MG63 (cell line): ENCODE data around the gene GRIN1. TPM values are rescaled to one million over a fixed set of nuclear protein-coding genes. Genes with fewer than 3 reads are reported as not detected.
"Not testable (repeated sequence)": the region's sequence is repeated elsewhere in the genome, so short reads cannot be mapped to it uniquely, and the experiment has no call there.

Source experiments
- DNase-seq: peaks from one replicate; pipeline ENCODE4 v3.0.0-alpha.2; 2020
- H3K27me3 ChIP-seq: fragments of 250-450 bp; sonication (Bioruptor Pico); 2 replicates; pipeline ENCODE4 v1.5.1; 2020; ENCODE audit warnings: mild to moderate bottlenecking, moderate library complexity
- H3K36me3 ChIP-seq: fragments of 250-450 bp; sonication (Bioruptor Pico); 2 replicates; pipeline ENCODE4 v1.5.1; 2020; ENCODE audit warnings: mild to moderate bottlenecking, moderate library complexity
- H3K4me3 ChIP-seq: fragments of 250-450 bp; sonication (Bioruptor Pico); 2 replicates; pipeline ENCODE4 v1.5.1; 2020; ENCODE audit warnings: mild to moderate bottlenecking, moderate library complexity
- H3K9me3 ChIP-seq: fragments of 250-450 bp; sonication (Bioruptor Pico); 2 replicates; pipeline ENCODE4 v1.5.1; 2020; ENCODE audit warnings: mild to moderate bottlenecking, moderate library complexity
- total RNA-seq: library from RNA; depleted of rRNA; stranded (reverse); fragments of >200 nt; shearing (Covaris generic); gene quantifications from 2 replicates; pipeline ENCODE4 v1.2.3, GENCODE V29; 2014; ENCODE audit warnings: low replicate concordance

The GRIN1 gene
- total RNA-seq, 1 experiment from 2014 or later, result not detected

GRCh38 chr9:137109250-137110146 is 29.5 kb upstream of the GRIN1 start:
- Histone ChIP-seq H3K27me3 (no peaks in the 10 kb centered on the region), H3K36me3 (peaks cover 14% of the 10 kb centered on the region), H3K4me3 (no peak overlapping the region), H3K9me3 (no peaks in the 10 kb centered on the region)
- DNase-seq, result no peak

GRCh38 chr9:137110147-137110910 is 28.6 kb upstream of the GRIN1 start:
- H3K36me3 ChIP-seq, result peaks cover 14% of the 10 kb centered on the region
- H3K4me3 ChIP-seq, result no peak overlapping the region
- H3K9me3 ChIP-seq, result no peaks in the 10 kb centered on the region
- H3K27me3 ChIP-seq, result no peaks in the 10 kb centered on the region
- no peak for DNase-seq

GRCh38 chr9:137110911-137111787 is 27.8 kb upstream of the GRIN1 start:
- DNase-seq, result no peak
- Histone ChIP-seq H3K36me3 (peaks cover 14% of the 10 kb centered on the region), H3K27me3 (no peaks in the 10 kb centered on the region), H3K4me3 (no peak overlapping the region), H3K9me3 (no peaks in the 10 kb centered on the region)

GRCh38 chr9:137111788-137112563 is 27.0 kb upstream of the GRIN1 start:
- no peak for DNase-seq
- Histone ChIP-seq H3K27me3 (no peaks in the 10 kb centered on the region), H3K36me3 (peaks cover 14% of the 10 kb centered on the region), H3K4me3 (no peak overlapping the region), H3K9me3 (no peaks in the 10 kb centered on the region)

GRCh38 chr9:137112564-137113384 is 26.2 kb upstream of the GRIN1 start:
- Histone ChIP-seq H3K36me3 (peaks cover 14% of the 10 kb centered on the region), H3K9me3 (no peaks in the 10 kb centered on the region), H3K27me3 (no peaks in the 10 kb centered on the region), H3K4me3 (no peak overlapping the region; the same call in 1 of the 2 replicates)
- DNase-seq, result no peak

- no peaks in the 10 kb centered on the region for H3K27me3 ChIP-seq
- no peak for DNase-seq
- peaks cover 14% of the 10 kb centered on the region for H3K36me3 ChIP-seq
- H3K4me3 ChIP-seq, result peak overlapping the region; percentile 33
- no peaks in the 10 kb centered on the region for H3K9me3 ChIP-seq
Observed at GRCh38 chr9:137113385-137114159, 25.4 kb upstream of the GRIN1 start.

GRCh38 chr9:137114220-137114612 is 24.7 kb upstream of the GRIN1 start:
- Histone ChIP-seq H3K36me3 (0 out of 2 replicates have a peak, but pooled peaks cover 11% of the 10 kb centered on the region), H3K9me3 (no peaks in the 10 kb centered on the region), H3K27me3 (no peaks in the 10 kb centered on the region), H3K4me3 (peak overlapping the region; percentile 57)
- DNase-seq, result no peak

- 0 out of 2 replicates have a peak, but pooled peaks cover 8% of the 10 kb centered on the region for H3K36me3 ChIP-seq
- no peaks in the 10 kb centered on the region for H3K27me3 ChIP-seq
- H3K4me3 ChIP-seq, result peak within 1 kb of the TSS; percentile 57
- no peaks in the 10 kb centered on the region for H3K9me3 ChIP-seq
- DNase-seq, result peak; percentile 70
Observed at GRCh38 chr9:137114613-137115393, 24.2 kb upstream of the GRIN1 start, which contains the start of gene DPP7. Gene DPP7 (minus strand): TSS chr9:137114733. CDS start chr9:137114713, 20 bp downstream.

GRCh38 chr9:137115394-137116026 is 23.4 kb upstream of the GRIN1 start:
- Histone ChIP-seq H3K36me3 (0 out of 2 replicates have a peak, but pooled peaks cover 6% of the 10 kb centered on the region), H3K9me3 (no peaks in the 10 kb centered on the region), H3K27me3 (no peaks in the 10 kb centered on the region), H3K4me3 (no peak overlapping the region)
- DNase-seq, result no peak

- H3K27me3 ChIP-seq, result no peaks in the 10 kb centered on the region
- no peak overlapping the region for H3K4me3 ChIP-seq
- H3K9me3 ChIP-seq, result no peaks in the 10 kb centered on the region
- 0 out of 2 replicates have a peak, but pooled peaks cover 6% of the 10 kb centered on the region for H3K36me3 ChIP-seq
- no peak for DNase-seq
Observed at GRCh38 chr9:137116027-137116507, 22.9 kb upstream of the GRIN1 start.

- Histone ChIP-seq H3K36me3 (0 out of 2 replicates have a peak, but pooled peaks cover 6% of the 10 kb centered on the region), H3K4me3 (no peak overlapping the region), H3K9me3 (no peaks in the 10 kb centered on the region), H3K27me3 (no peaks in the 10 kb centered on the region)
- no peak for DNase-seq
Observed at GRCh38 chr9:137116728-137117127, 22.2 kb upstream of the GRIN1 start.

GRCh38 chr9:137117269-137117731 is 21.7 kb upstream of the GRIN1 start:
- Histone ChIP-seq H3K9me3 (no peaks in the 10 kb centered on the region), H3K36me3 (0 out of 2 replicates have a peak, but pooled peaks cover 6% of the 10 kb centered on the region), H3K4me3 (no peak overlapping the region), H3K27me3 (no peaks in the 10 kb centered on the region)
- DNase-seq, result no peak

- H3K9me3 ChIP-seq, DNase-seq, H3K36me3 ChIP-seq, H3K4me3 ChIP-seq, H3K27me3 ChIP-seq: not testable (repeated sequence)
Observed at GRCh38 chr9:137118092-137118603, 20.8 kb upstream of the GRIN1 start.
